Activated CD4-positive, alpha-beta T cell treated with anti-CD3 and anti-CD28 coated beads for 4 hours (primary cell): ENCODE measurements around the gene POLR2H.

Experiments
- DNase-seq, 2 donors: peaks; one replicate each; pipeline ENCODE4 v3.0.0-alpha.2; 2020

Gene POLR2H

DNA sequence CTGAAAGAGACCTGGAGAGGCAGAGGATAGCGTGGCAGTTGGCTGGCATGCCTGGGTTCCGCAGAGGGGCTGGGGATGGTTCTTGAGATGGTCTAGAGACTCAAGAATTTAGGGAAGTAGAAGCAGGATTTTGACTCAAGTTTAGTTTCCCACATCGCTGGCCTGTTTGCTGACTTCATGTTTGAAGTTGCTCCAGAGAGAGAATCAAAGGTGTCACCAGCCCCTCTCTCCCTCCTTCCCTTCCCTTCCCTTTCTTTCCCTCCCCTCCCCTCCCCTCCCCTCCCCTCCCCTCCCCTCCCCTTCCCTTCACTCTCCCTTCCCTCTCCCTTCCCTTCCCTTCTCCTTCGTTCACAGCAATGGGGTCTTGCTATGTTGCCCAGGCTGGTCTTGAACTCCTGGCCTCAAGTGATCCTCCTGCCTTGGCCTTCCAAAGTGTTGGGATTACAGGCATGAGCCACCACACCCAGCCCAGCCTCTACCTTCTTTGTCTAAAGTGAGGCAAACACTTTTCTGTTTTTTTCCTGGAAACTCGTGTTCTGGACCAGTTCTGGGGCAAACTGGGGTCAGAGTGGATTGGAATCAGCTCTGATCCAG lies 28.5 kb downstream of the POLR2H start:
- no peak for DNase-seq

DNA sequence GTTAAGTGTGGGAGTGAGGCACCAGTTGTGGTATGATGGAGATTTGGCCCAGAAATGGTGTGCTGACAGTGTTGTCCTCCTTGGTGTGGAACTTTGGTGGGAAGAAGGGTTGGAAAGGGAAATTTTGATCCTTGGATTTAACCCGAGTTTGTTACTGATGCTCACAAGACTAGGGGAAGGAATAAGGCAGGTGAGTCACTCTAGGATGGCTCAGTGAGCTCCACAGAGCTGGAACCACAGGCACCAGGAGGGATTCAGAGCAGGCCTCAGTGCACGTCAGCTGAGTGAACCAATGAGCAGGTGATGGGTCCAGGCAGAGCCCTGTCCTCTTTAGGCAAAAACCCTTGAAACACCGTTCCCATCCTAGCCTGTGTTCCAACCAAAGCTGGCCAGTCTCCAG lies 29.8 kb downstream of the POLR2H start:
- DNase-seq = no peak

GRCh38 chr3:184395320-184395660 lies 33.8 kb downstream of the POLR2H start:
- DNase-seq = no peak

DNA sequence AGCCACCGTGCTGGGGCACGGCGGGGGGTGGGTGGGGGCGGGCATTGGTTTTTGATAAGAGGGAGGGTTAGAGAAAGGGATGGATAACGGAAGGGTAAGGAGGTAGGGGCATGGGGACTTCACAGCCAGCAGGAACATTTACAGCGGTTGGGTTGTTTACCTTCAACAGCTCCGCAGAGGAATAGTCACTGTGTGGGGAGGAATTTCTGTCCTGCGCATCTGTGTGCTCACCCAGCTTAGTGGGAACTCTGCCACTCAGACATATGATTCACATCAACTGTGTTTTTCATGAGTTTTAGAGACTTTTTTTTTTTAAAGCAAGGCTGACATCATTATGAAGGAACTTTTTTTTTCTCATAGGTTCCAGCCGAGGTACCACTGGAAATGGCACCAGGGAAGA lies 37.9 kb downstream of the POLR2H start:
- DNase-seq = no peak

GRCh38 chr3:184405075-184406030 lies 43.8 kb downstream of the POLR2H start:
- DNase-seq = no peak

DNA sequence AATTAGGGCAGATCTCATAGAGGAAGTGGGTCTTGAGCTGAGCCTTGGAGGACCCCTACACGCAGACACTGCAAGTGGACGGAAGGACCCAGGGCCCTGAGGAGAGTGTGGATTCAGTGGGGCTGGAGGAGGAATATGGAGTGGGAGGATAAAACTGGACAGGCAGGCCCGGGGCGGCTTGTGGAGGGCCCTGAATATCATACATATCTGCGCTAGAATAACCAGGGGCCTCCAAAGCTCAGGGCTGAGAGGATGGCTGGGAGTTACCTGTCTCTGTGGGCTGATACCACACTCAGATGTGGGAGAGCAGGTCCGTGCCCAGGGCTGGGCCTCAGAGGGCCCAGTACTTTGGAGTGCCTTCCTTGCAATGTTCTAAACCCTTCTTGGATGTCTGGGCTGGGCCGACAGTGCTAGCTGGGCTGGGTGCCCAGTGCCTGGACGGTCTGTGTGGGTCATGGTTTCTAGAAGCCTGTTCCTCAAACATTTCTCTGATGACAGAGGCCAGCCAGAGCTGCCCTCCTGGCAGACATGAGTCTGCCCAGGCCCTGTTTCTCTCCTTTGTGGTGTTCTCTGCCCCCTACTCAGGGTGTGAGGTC lies 47.9 kb downstream of the POLR2H start:
- DNase-seq = no peak

- no peak for DNase-seq
These were observed 48.5 kb downstream of the POLR2H start for GRCh38 chr3:184409946-184410500.

- no peak for DNase-seq
These were observed 53.1 kb downstream of the POLR2H start for GRCh38 chr3:184414418-184415202.

GRCh38 chr3:184415203-184415490 lies 53.6 kb downstream of the POLR2H start:
- no peak for DNase-seq

DNA sequence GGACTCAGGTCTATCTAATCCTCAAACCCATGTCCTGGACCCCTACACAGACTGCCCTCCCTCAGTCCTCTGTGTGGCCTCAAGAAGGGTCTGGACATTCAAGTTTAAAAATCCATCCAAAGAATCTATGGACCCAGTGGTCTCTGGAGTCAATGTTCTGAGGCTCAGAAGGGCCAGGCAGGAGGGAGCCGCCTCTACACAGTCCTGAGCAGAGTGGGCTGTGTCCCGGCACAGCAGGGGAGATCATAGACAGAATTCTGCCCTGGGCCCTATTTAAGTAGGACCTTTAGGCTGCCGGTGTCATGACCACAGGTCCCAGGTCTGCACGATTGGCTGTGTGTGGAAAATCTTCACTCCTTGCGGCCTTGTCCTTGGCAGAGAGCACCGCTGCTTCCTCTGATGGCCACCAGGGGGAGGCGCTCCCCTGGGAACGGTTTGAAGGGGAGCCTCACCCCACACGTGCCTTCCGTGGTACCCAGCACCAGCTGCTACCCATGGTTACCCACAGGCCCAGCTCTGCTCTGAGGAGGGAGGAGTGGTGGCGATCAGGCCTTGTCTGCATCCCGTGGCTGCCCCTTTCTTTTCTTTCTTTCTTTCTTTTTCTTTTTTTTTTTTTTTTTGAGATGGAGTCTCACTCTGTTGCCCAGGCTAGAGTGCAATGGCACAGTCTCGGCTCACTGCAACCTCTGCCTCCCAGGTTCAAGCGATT lies 56.3 kb downstream of the POLR2H start:
- peak; percentile 56 to 65 for DNase-seq
